Aorta (tissue), 5 donors: Measurements from ENCODE around the gene MICAL3. TPM values are rescaled to one million over a fixed set of nuclear protein-coding genes. Genes with fewer than 3 reads are reported as not detected.

Experiments
- ATAC-seq: fragments of 200-7000 bp; cut with Tn5 transposase; one replicate; pipeline ENCODE4 v1.9.1; 2022; ENCODE audit warnings: moderate library complexity; ENCODE audit not compliant: low FRiP score
- DNase-seq, 2 donors: peaks; one replicate each; pipeline ENCODE4 v3.0.0-alpha.2; 2020
- H3K27ac ChIP-seq, 2 donors: one replicate each; pipeline ENCODE4 v1.5.1; 2013; ENCODE audit warnings: low read length in 2 of 2, mild to moderate bottlenecking in 2 of 2, moderate library complexity in 2 of 2, control low read depth in 1 of 2, inconsistent platforms in 1 of 2, low read depth in 1 of 2
- H3K27me3 ChIP-seq, 2 donors: one replicate each; pipeline ENCODE4 v1.6.1; 2013; ENCODE audit warnings: control low read depth in 1 of 2, low read length in 1 of 2, mild to moderate bottlenecking in 1 of 2, moderate library complexity in 1 of 2; ENCODE audit not compliant: insufficient read depth in 2 of 2, control insufficient read depth in 1 of 2
- H3K36me3 ChIP-seq, 2 donors: one replicate each; pipeline ENCODE4 v1.6.1; 2013; ENCODE audit warnings: control low read depth in 1 of 2, low read length in 1 of 2, mild to moderate bottlenecking in 1 of 2; ENCODE audit not compliant: insufficient read depth in 2 of 2, control insufficient read depth in 1 of 2
- H3K4me1 ChIP-seq, 2 donors: one replicate each; pipeline ENCODE4 v1.6.1; 2013; ENCODE audit warnings: low read length in 2 of 2, control low read depth in 1 of 2, mild to moderate bottlenecking in 1 of 2, moderate library complexity in 1 of 2; ENCODE audit not compliant: insufficient read depth in 2 of 2, control insufficient read depth in 1 of 2
- H3K4me3 ChIP-seq, 2 donors: one replicate each; pipeline ENCODE4 v1.5.1; 2013; ENCODE audit warnings: low read length in 2 of 2, control low read depth in 1 of 2, mild to moderate bottlenecking in 1 of 2
- H3K9me3 ChIP-seq: one replicate; pipeline ENCODE4 v1.6.1; 2013; ENCODE audit warnings: mild to moderate bottlenecking, low read length; ENCODE audit not compliant: control insufficient read depth
- WGBS, 2 donors: extraction: QIAGEN DNeasy Blood & Tissue Kit; methylation state at CpG; one replicate each; pipeline ENCODE4 v1.1.7; 2013; 5-methylcytosine and 5-hydroxymethylcytosine counted together
- intact Hi-C, 2 donors: fragments of 100-400 bp; cut with DNase I; formaldehyde crosslinking; loops; one replicate each; pipeline versions ENCODE4 v1.14.2 to v1.15.0; 2022
- polyA plus RNA-seq, 2 donors: library from polyadenylated mRNA; stranded (reverse); fragments of 200-250 nt; gene quantifications; one replicate each; pipeline ENCODE4 v1.2.3, GENCODE V29; 2013
- total RNA-seq, 2 donors: library from RNA; stranded (reverse); fragmentation: NEBNext Ultra II Directional; extraction: Animal tissue kit (Norgen Biotek cat#: 25700); gene quantifications; one replicate each; pipeline ENCODE4 v1.2.1, GENCODE V29; 2021
- donor health status: healthy with polysubstance abuse.
- donor health status: Bipolar disorder and iron deficiency.
- donor health status: DM: no; HTN: no; CAD: no.
- donor health status: DM: no; HTN: no; CAD: no.
- donor health status: DM: yes; HTN: yes; CAD: no.

MICAL3 gene
- total and polyA plus RNA-seq, 4 donors, result 3.9 to 123 (median 64.3) TPM

DNA sequence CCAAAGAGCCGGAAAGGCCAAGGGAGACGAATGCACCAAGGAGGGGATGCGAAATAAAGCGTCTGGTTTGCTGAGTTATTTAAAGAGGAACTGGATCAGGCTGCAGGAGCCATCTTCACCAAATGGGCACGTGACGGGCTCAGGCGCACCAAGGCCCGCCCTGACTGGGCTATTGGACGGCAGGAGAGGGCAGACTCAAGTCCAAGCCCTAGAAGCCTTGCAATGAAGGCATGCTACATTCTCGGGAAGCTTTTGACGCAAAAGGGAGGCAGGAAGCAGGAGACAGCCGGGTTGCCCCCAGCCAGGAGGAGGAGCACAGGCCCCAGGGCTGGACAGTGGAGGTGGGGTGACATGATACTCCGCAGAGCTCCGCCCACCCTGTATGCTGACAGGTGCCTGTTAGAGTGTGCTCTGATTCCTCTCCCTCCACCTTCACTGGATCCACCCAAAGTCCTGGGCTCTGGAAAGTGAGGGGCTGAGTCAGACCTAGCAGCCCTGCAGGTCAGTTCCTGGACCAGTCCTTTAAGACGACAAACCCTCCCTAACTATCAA is 208.6 kb downstream of the MICAL3 start:
- DNase-seq (no peak), ATAC-seq (no peak)
- Histone ChIP-seq H3K4me1 (no peaks in the 10 kb centered on the region), H3K9me3 (no peaks in the 10 kb centered on the region), H3K27ac (no peak overlapping the region), H3K27me3 (no peaks in the 10 kb centered on the region), H3K4me3 (no peak overlapping the region), H3K36me3 (peaks cover 0 to 2% of the 10 kb centered on the region in 2 donors)
- 89% methylated on average over 15 of the region's 15 CpGs for WGBS, 2 donors
- intact Hi-C loops, result no loop called here

- Histone ChIP-seq H3K9me3 (no peaks in the 10 kb centered on the region), H3K36me3 (peaks cover 0 to 4% of the 10 kb centered on the region in 2 donors), H3K4me3 (no peak overlapping the region), H3K27ac (no peak overlapping the region), H3K27me3 (no peaks in the 10 kb centered on the region), H3K4me1 (no peaks in the 10 kb centered on the region)
- intact Hi-C loops, result no loop called here
- no peak for ATAC-seq
- WGBS, 2 donors, result 90 to 97% methylated on average over 20 of the region's 20 CpGs
- no peak for DNase-seq
These were observed 209.5 kb downstream of the MICAL3 start for GRCh38 chr22:17814830-17815229.

DNA sequence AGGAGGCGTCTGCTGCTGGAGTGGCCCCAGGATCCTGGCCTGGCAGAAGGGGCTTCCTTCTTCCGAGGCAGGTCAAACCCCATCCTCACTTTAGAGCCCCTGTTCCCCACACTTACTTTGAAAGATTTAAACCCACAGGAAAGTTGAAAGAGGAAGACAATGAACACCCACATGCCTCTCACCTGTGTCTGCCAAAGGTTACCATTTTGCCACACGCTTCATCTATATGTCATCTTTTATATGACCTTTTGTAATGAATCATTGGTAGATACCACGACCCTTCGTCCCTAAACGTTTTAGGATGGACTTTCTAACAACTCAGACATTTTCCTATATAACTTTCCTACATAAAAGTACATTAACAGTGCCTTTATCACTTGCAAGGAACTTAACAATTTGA is 210.3 kb downstream of the MICAL3 start:
- H3K36me3 ChIP-seq, result peaks cover 0 to 4% of the 10 kb centered on the region in 2 donors
- ATAC-seq (no peak), DNase-seq (no peak)
- no peaks in the 10 kb centered on the region for H3K9me3 ChIP-seq
- no peak overlapping the region for H3K4me3 ChIP-seq
- 87 to 88% methylated on average over 6 of the region's 6 CpGs for WGBS, 2 donors
- intact Hi-C loops, result no loop called here
- no peak overlapping the region for H3K27ac ChIP-seq
- H3K27me3 ChIP-seq, result no peaks in the 10 kb centered on the region
- H3K4me1 ChIP-seq, result no peaks in the 10 kb centered on the region

- no peak overlapping the region for H3K4me3 ChIP-seq
- H3K27ac ChIP-seq, result no peak overlapping the region
- no peaks in the 10 kb centered on the region for H3K4me1 ChIP-seq
- H3K9me3 ChIP-seq, result no peaks in the 10 kb centered on the region
- no peak for DNase-seq
- peaks cover 0 to 11% of the 10 kb centered on the region in 2 donors for H3K36me3 ChIP-seq
- no peaks in the 10 kb centered on the region for H3K27me3 ChIP-seq
- intact Hi-C loops, result no loop called here
- no peak for ATAC-seq
- 84 to 89% methylated on average over 4 of the region's 4 CpGs for WGBS, 2 donors
These were observed 213.2 kb downstream of the MICAL3 start for GRCh38 chr22:17811119-17811518.

DNA sequence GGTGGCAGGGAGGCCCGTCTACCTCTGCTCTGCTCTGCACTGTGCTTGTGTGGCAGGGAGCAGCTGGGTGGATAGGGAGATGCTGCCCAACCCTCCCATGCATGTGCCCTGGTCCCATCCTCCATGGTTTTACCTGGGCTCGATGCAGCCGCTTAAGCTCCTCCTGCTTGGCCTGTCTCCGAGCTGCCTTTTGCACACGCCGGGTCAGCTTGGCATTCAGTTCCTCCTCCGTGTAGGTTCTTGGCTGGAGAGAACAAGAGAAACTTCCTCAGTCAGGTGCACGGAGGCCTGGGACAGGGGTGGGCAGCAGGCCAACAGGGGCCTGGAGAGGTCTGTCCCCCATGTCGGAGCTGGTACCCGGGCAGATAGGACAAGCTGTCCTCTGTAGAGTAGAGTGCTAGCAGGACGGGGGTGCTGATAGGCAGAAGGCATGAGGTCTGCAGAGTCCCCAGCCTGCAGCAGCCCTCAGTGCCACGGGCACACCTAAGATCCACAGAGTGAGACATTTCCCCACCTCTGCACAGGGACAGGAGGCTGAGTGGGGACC is 213.7 kb downstream of the MICAL3 start:
- Histone ChIP-seq H3K27me3 (no peaks in the 10 kb centered on the region), H3K4me1 (no peaks in the 10 kb centered on the region), H3K4me3 (no peak overlapping the region), H3K36me3 (peaks cover 0 to 11% of the 10 kb centered on the region in 2 donors), H3K9me3 (no peaks in the 10 kb centered on the region), H3K27ac (no peak overlapping the region)
- WGBS, 2 donors, result 87 to 88% methylated on average over 12 of the region's 12 CpGs
- DNase-seq, result no peak
- no peak for ATAC-seq
- intact Hi-C loops, result no loop called here

GRCh38 chr22:17808693-17809403 is 215.5 kb downstream of the MICAL3 start:
- H3K36me3 ChIP-seq, result peaks cover 0 to 9% of the 10 kb centered on the region in 2 donors
- no peak overlapping the region for H3K27ac ChIP-seq
- 85 to 86% methylated on average over 25 of the region's 25 CpGs for WGBS, 2 donors
- H3K27me3 ChIP-seq, result no peaks in the 10 kb centered on the region
- DNase-seq (no peak), ATAC-seq (no peak)
- intact Hi-C loops, result no loop called here
- no peaks in the 10 kb centered on the region for H3K9me3 ChIP-seq
- H3K4me3 ChIP-seq, result no peak overlapping the region
- no peaks in the 10 kb centered on the region for H3K4me1 ChIP-seq

DNA sequence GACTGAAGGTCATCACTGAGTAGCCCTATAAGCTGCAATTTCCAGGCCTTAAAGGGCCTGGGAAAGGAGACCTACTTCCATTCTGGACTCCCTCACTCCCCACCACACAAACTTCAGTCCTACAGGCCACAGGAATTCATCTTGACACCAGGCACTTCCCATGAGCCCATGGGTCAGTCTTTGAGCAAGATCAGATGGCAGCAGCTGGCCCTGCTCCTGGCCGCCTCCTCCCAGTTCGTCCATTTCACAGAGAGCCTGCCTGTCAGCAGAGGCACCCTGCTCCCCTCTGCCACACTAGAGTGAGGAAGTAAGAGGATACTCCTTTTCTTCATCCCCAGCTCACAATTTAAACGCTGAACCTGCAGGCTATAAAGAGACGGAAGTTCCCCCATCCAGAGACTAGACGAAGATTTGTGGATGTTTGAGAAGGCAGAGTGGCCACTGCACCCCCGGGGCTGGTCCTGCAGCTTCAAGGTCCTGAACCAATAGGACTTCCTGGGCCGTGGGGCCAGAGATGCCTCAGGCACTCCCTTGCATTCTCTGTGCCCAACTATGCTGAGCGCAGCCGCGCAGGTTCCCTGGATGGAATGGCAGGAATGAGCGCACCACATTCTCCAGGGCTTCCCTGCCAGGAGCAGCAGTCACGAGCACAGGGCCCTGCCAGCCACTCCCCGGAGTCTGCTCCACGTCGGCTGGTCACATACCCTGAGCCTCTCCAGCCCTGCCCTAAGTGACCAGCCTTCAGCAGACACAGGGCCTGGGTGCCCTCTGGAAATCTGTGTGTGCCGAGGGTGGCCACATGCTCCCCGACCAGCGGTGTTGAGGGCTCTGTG is 216.6 kb downstream of the MICAL3 start:
- Histone ChIP-seq H3K4me1 (no peaks in the 10 kb centered on the region), H3K4me3 (no peak overlapping the region), H3K27me3 (no peaks in the 10 kb centered on the region), H3K36me3 (peaks cover 0 to 9% of the 10 kb centered on the region in 2 donors), H3K27ac (no peak overlapping the region), H3K9me3 (no peaks in the 10 kb centered on the region)
- WGBS, 2 donors, result 81 to 84% methylated on average over 18 of the region's 18 CpGs
- ATAC-seq, result no peak
- intact Hi-C loops, result no loop called here
- no peak for DNase-seq

DNA sequence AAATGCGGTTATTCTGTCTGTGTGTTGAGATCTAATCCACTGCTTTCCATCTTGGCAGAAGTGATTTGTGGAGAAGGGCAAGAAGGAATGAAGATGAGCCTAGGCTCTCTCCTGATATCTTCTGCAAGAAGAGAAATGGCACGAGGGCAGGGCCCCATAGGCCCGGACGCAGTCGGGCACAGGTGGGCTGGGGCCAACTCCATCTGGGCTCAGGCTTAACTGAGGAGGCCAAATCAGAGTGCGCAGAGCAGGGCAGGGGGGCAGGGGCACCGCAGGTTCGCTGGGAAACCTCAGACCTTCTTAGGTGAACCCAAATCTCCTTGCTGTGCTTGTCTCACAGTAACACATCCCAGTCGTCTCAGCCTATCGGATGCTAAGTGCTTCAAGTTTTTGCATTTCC is 217.3 kb downstream of the MICAL3 start:
- intact Hi-C loops, result no loop called here
- Histone ChIP-seq H3K9me3 (no peaks in the 10 kb centered on the region), H3K4me3 (no peak overlapping the region), H3K27ac (no peak overlapping the region), H3K36me3 (peaks cover 0 to 9% of the 10 kb centered on the region in 2 donors), H3K4me1 (no peaks in the 10 kb centered on the region), H3K27me3 (no peaks in the 10 kb centered on the region)
- no peak for DNase-seq
- 93% methylated on average over 10 of the region's 10 CpGs for WGBS, 2 donors
- ATAC-seq, result no peak
